ENCODE data around the gene SCAND1. TPM values are rescaled to one million over a fixed set of nuclear protein-coding genes. Genes with fewer than 3 reads are reported as not detected.

Gene SCAND1
- total and polyA plus RNA-seq, 4 donors = 47.7 to 117 (median 51.9) TPM

DNA sequence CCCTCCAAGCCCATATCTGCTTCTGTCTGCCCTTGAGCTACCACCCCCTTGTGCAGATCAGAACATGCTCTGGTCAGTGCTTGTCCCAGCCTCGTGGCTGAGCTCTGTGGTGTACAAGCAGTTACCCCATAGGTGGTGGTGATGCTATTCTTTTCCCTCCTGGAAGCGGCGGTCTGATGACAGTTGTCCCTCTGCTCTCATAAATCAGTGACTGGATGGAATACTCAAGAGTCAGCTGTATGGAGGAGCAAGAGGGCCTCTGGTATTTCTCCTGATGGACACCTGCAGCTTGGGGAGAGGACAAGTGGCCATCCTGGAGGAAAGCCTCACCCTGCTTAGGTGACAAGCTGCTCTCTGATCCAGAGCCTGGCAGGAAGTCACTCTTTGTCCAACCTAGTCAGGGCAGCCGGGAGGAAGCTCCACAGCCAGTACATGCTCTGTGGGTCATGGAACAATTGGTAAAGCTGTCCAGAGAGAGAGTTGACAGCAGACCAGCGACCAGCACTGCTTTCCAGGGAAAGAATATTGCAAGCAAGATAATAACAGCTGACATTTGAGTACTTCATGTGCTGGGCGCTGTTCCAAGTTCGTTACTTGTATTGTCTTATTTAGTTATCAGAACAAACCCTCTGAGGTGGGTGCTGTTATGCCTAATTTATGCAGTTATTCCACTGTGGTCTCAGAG lies 47.1 kb downstream of the SCAND1 start:
- Histone ChIP-seq H3K4me3 (ENCODE audit: low read length in 2 of 2) (no peak overlapping the region), H3K27ac (ENCODE audit: low read depth in 1 of 2, low read length in 2 of 2) (no peak overlapping the region), H3K36me3 (ENCODE audit: control insufficient read depth in 1 of 2, insufficient read depth in 2 of 2, low read length in 1 of 2) (peaks cover 2% of the 10 kb centered on the region in 2 donors), H3K4me1 (ENCODE audit: control insufficient read depth in 1 of 2, insufficient read depth in 2 of 2, low read length in 2 of 2) (no peaks in the 10 kb centered on the region), H3K9me3 (ENCODE audit: control insufficient read depth, low read length) (no peaks in the 10 kb centered on the region), H3K27me3 (ENCODE audit: control insufficient read depth in 1 of 2, insufficient read depth in 2 of 2, low read length in 1 of 2) (no peaks in the 10 kb centered on the region)
- intact Hi-C loops (cut with DNase I) = loop anchor here in 1 of 2 donors (10.0 kb wide), 1 partner anchor 442 kb away; no protein-coding TSS in a partner anchor
- ATAC-seq (ENCODE audit: low FRiP score) (no peak), DNase-seq (no peak)
- WGBS, 2 donors = 88 to 90% methylated on average over 7 of the region's 7 CpGs

DNA sequence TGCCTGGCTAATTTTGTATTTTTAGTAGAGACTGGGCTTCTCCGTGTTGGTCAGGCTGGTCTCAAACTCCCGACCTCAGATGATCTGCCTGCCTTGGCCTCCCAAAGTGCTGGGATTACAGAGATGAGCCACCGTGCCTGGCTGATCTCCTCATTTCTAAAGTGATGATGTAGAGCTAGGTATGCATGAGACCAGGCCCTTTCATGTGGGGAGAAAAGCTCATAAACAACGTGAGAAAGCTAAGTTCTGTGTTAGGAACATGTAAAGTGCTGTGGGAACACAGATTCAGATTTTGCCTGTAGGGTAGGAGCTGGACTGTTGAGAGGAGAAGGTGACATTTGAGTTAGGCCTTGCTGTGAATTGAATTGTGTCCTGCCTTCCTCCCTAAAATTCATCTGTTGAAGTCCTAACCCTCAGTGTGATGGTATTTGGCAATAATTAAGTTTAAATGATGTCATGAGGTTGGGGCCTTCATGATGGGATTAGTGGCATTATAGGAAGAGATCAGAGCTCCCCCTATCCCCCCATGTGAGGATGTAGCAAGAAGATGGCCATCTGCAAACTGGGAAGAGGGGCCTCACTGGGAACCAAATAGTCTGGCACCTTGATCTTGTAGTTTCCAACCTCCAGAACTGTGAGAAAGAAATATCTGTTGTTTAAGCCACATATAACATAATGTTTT lies 49.2 kb downstream of the SCAND1 start:
- DNase-seq (no peak), ATAC-seq (ENCODE audit: low FRiP score) (no peak)
- Histone ChIP-seq H3K27ac (ENCODE audit: low read depth in 1 of 2, low read length in 2 of 2) (no peak overlapping the region), H3K4me3 (ENCODE audit: low read length in 2 of 2) (no peak overlapping the region), H3K36me3 (ENCODE audit: control insufficient read depth in 1 of 2, insufficient read depth in 2 of 2, low read length in 1 of 2) (peaks cover 2% of the 10 kb centered on the region in 2 donors), H3K27me3 (ENCODE audit: control insufficient read depth in 1 of 2, insufficient read depth in 2 of 2, low read length in 1 of 2) (no peaks in the 10 kb centered on the region), H3K4me1 (ENCODE audit: control insufficient read depth in 1 of 2, insufficient read depth in 2 of 2, low read length in 2 of 2) (no peaks in the 10 kb centered on the region), H3K9me3 (ENCODE audit: control insufficient read depth, low read length) (no peaks in the 10 kb centered on the region)
- 91 to 97% methylated on average over 4 of the region's 4 CpGs for WGBS, 2 donors
- intact Hi-C loops (cut with DNase I) = loop anchor here in 1 of 2 donors (10.0 kb wide), 1 partner anchor 440 kb away; no protein-coding TSS in a partner anchor

DNA sequence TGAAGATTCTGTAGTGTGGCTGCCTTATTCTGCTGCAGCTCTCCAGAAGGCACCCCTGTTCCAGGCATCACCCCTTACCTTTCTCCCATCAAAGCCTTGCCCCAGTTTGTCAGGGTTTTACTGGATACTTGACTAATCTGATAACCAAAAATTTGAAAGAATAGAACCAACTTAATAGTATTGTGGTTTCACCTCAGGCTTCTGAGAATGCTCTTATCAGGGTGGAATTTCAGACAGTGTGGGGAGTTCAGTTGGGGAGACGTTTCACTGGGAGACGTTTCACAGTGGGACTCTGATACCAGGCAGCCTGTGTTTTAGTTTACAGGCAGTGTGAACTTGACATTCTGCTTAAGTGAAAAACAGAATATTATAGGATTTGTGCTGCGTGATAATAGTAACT lies 50.5 kb downstream of the SCAND1 start:
- Histone ChIP-seq H3K4me3 (ENCODE audit: low read length in 2 of 2) (no peak overlapping the region), H3K36me3 (ENCODE audit: control insufficient read depth in 1 of 2, insufficient read depth in 2 of 2, low read length in 1 of 2) (peaks cover 5 to 6% of the 10 kb centered on the region in 2 donors), H3K9me3 (ENCODE audit: control insufficient read depth, low read length) (no peaks in the 10 kb centered on the region), H3K27me3 (ENCODE audit: control insufficient read depth in 1 of 2, insufficient read depth in 2 of 2, low read length in 1 of 2) (no peaks in the 10 kb centered on the region), H3K27ac (ENCODE audit: low read depth in 1 of 2, low read length in 2 of 2) (no peak overlapping the region), H3K4me1 (ENCODE audit: control insufficient read depth in 1 of 2, insufficient read depth in 2 of 2, low read length in 2 of 2) (no peaks in the 10 kb centered on the region)
- DNase-seq = no peak
- intact Hi-C loops (cut with DNase I) = loop anchor here in 1 of 2 donors (10.0 kb wide), 1 partner anchor 439 kb away; no protein-coding TSS in a partner anchor
- 79 to 80% methylated on average over 3 of the region's 3 CpGs for WGBS, 2 donors
- no peak for ATAC-seq (ENCODE audit: low FRiP score)

Other genes starting within 250 kb of the SCAND1 start
- gene RBM39, start 212.2 kb downstream of the SCAND1 start, total RNA-seq = 100 to 1,000 TPM; 293 to 383 TPM
- gene RBM39, start 212.2 kb downstream of the SCAND1 start, polyA plus RNA-seq = 100 to 1,000 TPM in 1 of 2 donors, 10 to 100 TPM in 1; 65.6 to 352 TPM
- gene PHF20, start 182.5 kb downstream of the SCAND1 start, total RNA-seq = 10 to 100 TPM; 48.7 to 64.4 TPM
- gene PHF20, start 182.5 kb downstream of the SCAND1 start, polyA plus RNA-seq = 10 to 100 TPM; 17.1 to 32.9 TPM
- 1 to 10 TPM; 2.0 to 2.5 TPM for gene CNBD2, start 14.1 kb upstream of the SCAND1 start, total RNA-seq
- 10 to 100 TPM in 1 of 2 donors, 1 to 10 TPM in 1; 6.8 to 11.2 TPM for gene CNBD2, start 14.1 kb upstream of the SCAND1 start, polyA plus RNA-seq
- 10 to 100 TPM; 38.6 to 47.1 TPM for gene EPB41L1, start 200.2 kb upstream of the SCAND1 start, total RNA-seq
- 10 to 100 TPM; 18.0 to 26.9 TPM for gene EPB41L1, start 200.2 kb upstream of the SCAND1 start, polyA plus RNA-seq

Measured in aorta (tissue), 5 donors.